KOPT-K1 (cell line): ENCODE measurements around the gene TRDN.
"Not testable (repeated sequence)": the region's sequence is repeated elsewhere in the genome, so short reads cannot be mapped to it uniquely, and the experiment has no call there.

Experiments used
- H3K27ac ChIP-seq: fragments of 200-600 bp; sonication (generic); 2 replicates; pipeline ENCODE4 v1.5.1; 2016; ENCODE audit warnings: antibody characterized with exemption, mild to moderate bottlenecking, low read depth, low read length; ENCODE audit not compliant: poor library complexity, severe bottlenecking
- H3K36me3 ChIP-seq: fragments of 200-600 bp; sonication (generic); 2 replicates; pipeline ENCODE4 v1.5.1; 2017; ENCODE audit warnings: antibody characterized with exemption, mild to moderate bottlenecking, low read length, moderate library complexity; ENCODE audit not compliant: insufficient read depth
- H3K9me3 ChIP-seq: fragments of 200-600 bp; sonication (generic); 2 replicates; pipeline ENCODE4 v1.5.1; 2017; ENCODE audit warnings: antibody characterized with exemption, low read length, mild to moderate bottlenecking; ENCODE audit not compliant: insufficient read depth, poor library complexity, severe bottlenecking

The TRDN gene

DNA sequence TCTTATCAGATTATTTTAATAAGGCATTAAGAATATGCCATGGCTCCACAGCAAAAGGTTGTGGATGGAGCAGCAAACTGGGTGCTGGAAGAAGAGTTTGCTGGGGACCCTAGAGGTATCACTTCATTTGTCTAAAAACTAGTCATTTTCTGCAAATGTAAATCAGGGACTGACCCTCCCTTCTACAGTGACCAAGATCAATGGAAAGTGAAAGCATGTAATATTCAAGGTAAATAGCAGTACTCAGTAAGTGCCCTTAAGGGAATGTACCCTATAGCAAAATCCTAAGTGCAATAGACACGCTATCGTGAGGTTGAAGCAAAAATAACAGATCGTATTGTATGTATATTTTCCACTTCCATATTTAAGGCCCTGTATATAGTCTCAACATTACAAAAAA lies 38.7 kb downstream of the TRDN start:
- Histone ChIP-seq H3K27ac (no peak overlapping the region), H3K9me3 (no peaks in the 10 kb centered on the region), H3K36me3 (no peaks in the 10 kb centered on the region)

DNA sequence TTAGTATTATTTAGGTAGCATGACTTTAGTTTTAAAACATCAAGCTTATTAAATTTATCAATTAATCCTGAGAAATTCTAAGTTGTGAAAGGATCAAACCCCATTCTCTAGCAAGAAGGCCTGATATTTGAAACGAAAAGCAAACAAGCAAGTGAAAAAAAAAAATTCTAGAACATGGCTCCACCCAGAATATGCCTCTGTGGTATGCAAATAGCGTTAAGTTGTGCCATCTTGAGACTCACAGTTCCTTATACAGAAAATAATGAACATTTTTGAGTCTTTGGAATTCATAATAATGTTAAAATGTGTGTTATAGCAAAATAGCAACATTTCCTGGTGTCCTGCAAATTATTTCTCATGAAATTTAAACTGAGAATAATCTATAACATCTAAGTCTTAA lies 42.0 kb downstream of the TRDN start:
- no peak overlapping the region for H3K27ac ChIP-seq
- H3K9me3 ChIP-seq: no peaks in the 10 kb centered on the region
- H3K36me3 ChIP-seq: no peaks in the 10 kb centered on the region

DNA sequence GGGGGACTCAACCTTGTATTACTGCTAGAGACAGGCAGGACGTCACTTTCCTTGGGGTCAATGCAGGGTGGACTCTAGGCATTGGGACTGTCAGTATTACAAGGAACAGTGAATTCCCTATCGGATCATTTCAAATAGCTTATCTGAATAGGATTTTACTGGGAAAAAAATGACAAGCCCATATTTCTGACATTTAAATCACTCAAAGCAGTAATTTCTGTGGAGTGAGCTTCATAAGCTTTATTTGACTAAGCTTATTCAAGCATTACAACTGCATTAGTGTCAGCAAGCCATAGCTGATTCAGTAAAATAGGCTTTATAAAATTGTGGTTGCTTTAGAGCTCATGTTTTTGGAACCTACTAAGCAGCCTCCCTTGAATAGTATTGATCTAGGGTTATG lies 44.3 kb downstream of the TRDN start:
- no peaks in the 10 kb centered on the region for H3K36me3 ChIP-seq
- no peaks in the 10 kb centered on the region for H3K9me3 ChIP-seq
- H3K27ac ChIP-seq: no peak overlapping the region

DNA sequence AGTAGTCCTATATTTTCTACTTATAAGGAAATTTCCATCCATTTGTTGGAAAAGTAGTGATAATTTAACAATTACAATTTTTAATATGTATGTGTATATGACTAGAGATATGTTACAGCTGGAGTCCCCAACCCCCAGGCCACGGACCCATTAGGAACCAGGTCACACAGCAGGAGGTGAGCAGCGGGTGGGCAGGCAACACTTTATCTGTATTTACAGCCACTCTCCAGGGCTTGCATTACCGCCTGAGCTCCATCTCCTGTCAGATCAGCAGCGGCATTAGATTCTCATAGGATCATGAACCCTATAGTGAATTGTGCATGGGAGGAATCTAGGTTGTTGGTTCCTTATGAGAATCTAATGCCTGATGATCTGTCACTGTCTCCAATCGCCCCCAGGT lies 46.8 kb downstream of the TRDN start:
- no peaks in the 10 kb centered on the region for H3K36me3 ChIP-seq
- H3K27ac ChIP-seq: no peak overlapping the region
- no peaks in the 10 kb centered on the region for H3K9me3 ChIP-seq

DNA sequence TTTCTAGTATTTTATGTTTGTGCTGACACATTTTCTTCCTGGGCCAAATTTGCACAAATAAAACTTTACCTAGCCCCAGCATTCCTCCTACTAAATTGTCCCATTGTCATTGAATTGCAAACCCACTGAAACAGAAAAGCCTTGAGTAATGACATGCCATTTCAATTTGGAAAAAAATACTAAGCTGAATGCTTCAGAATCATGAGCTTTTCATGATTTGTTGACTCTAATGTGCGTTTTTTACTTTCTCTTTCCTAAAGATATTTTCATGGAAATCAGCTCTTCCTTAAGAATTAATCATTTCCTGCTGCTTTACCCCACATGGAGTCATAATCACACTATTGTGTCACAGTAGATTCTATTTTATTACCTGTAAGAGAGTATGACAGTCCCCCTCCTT lies 47.4 kb downstream of the TRDN start:
- H3K27ac ChIP-seq: no peak overlapping the region
- H3K36me3 ChIP-seq: no peaks in the 10 kb centered on the region

DNA sequence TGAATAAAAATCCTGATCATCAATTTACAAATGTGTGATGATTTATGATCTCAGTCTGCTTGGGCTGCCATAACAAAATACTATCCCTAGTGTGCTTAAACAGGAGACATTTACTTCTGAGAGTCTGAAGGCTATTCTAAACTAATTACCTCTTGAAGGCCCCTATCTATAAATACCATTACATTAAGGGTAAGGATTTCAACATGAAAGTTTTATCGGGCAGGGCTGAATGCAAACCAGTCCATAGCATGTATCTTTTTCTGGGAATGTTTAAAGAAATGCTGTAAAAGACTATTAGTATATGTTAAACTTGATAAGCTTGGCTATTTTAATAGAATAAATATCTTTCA lies 48.2 kb downstream of the TRDN start:
- Histone ChIP-seq H3K36me3 (no peaks in the 10 kb centered on the region), H3K9me3 (no peaks in the 10 kb centered on the region), H3K27ac (no peak overlapping the region)

More for the DNA sequence above, 47.4 kb downstream of the TRDN start:
- no peaks in the 10 kb centered on the region for H3K9me3 ChIP-seq

DNA sequence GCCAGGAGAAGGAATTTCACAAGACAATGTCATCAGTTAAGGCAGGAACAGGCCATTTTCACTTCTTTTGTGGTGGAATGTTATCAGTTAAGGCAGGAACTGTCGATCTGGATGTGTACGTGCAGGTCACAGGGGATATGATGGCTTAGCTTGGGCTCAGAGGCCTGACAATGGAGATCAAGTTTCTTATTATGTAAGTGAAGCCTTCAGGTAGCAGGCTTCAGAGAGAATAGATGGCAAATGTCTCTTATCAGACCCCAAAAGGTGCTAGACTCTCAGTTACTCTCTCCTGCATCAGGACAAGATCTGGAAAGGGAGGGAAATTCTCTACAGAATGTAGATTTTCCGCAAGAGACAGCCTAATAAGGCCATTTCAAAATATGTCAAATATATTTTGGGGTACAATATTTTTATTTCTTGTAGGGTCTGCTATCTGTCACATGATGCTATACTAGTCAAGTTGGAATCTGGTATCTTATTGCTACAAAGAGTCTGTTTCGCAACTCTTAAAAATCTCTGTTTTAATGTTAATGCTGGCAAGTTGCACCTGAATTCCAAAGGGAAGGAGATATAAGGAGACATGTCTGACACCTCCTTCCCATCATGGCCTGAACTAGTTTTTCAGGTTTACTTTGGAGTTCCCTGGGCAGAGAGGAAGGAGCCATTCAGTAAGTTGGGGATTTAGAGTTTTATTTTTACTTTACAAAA lies 48.8 kb downstream of the TRDN start:
- Histone ChIP-seq H3K36me3 (no peaks in the 10 kb centered on the region), H3K27ac (no peak overlapping the region), H3K9me3 (no peaks in the 10 kb centered on the region)

DNA sequence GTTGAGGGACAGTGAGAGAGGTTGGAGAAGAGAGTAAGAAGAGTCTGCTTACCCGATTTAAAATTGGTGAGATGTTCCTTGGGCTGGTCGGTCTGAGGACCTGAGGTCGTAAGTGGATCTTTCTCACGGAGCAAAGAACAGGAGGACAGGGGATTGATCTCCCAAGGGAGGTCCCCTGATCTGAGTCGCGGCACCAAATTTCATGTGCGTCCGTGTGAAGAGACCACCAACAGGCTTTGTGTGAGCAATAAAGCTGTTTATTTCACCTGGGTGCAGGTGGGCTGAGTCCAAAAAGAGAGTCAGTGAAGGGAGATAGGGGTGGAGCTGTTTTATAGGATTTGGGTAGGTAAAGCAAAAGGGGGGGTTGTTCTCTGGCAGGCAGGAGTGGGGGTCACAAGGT lies 49.3 kb downstream of the TRDN start:
- not testable (repeated sequence) for H3K9me3 ChIP-seq, H3K36me3 ChIP-seq

DNA sequence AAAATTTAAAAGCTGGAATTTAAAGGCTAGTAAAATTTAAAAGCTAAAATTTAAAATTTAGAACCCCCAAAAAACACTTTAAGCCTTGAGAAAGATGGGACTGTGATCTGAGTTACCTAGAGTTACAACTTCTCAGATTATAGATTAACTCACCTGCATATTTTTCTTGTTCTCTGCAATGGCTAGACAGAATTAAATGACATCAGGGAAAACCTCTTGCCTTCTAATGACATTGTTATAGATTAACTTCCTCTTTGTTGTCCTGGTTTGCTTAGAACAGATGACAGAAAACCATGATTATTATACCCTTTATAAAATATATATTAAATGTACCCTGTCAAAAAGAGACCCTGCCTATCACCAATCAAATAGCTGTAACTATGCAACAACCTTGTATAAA lies 56.4 kb downstream of the TRDN start:
- Histone ChIP-seq H3K9me3 (no peaks in the 10 kb centered on the region), H3K36me3 (no peaks in the 10 kb centered on the region), H3K27ac (no peak overlapping the region)

More for the DNA sequence above, 49.3 kb downstream of the TRDN start:
- H3K27ac ChIP-seq: not testable (repeated sequence)

DNA sequence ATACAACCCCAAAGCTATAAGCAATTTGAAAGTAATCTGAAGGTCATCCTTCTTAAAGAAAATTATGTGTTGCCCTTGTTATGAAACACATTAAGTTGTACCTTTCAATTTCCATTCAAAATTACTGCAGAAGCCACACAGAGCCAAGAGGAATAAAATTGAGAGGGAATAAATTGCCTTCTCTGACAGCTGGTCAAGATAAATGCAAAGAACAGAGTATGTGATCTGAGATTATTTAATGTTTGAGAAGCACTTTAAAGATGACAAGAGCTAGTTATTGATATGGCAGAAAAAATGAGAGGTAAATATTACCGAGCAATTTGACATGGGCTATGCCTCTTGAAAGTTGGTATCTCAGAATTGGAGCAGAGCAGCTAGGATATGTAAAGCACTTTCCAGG lies 61.6 kb downstream of the TRDN start:
- H3K27ac ChIP-seq: no peak overlapping the region

DNA sequence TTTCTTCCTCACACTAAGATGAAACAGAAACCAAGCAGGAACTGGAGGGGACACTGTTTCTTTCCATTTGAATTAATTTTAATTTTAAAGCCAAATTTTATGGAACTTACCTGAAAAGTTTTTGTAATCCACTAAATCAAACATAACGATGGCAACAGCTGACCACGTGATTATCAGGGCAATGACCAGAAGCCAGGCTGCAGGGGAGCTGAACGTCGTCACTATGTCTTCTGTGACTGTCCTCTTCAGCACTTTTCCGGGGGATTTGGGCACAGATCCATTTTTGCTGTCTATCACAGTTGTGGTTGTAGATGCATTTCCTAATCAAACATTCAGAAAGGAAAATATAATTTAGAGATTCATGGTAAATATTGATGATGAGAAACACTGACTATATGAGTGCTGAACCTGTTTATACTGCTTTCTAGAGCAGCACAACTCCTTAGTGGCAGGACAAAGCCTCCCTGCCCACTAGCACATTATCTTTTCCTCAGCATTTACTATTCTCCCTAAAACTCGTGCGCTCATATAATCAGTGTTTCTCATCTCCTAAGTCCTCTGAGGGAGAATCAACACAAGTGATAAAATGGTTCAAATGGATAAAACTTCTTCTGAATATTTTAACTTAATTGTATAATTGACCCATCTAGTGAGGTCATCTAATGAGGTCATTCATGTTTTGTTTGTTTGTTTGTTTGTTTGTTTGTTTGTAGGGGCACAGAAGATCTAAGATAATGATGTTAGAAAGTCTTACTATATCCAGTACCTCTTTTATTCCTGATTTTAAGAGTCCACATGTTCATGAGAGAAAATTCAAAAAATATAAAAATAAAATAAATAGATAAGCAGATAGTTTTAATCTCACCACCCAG lies 65.7 kb downstream of the TRDN start:
- H3K9me3 ChIP-seq: no peaks in the 10 kb centered on the region
- H3K27ac ChIP-seq: no peak overlapping the region
- no peaks in the 10 kb centered on the region for H3K36me3 ChIP-seq

More for the DNA sequence above, 61.6 kb downstream of the TRDN start:
- Histone ChIP-seq H3K9me3 (no peaks in the 10 kb centered on the region), H3K36me3 (no peaks in the 10 kb centered on the region)

DNA sequence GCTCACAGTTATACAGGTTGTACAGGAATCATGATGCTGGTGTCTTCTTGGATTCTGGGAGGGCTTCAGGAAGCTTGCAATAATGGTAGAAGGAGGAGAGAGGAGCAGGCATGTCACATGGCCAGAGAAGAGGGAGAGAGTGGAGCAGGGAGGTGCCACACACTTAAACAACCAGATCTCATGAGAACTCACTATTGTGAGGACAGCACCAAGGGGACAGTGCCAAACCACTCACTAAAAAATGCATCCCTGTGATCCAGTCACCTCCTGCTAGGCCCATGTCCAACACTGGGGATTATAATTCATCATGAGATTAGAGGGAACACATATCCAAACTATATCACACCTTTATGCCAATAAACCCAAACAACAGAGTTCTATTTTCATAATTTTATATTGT lies 67.2 kb downstream of the TRDN start:
- Histone ChIP-seq H3K9me3 (no peaks in the 10 kb centered on the region), H3K36me3 (no peaks in the 10 kb centered on the region), H3K27ac (no peak overlapping the region)

DNA sequence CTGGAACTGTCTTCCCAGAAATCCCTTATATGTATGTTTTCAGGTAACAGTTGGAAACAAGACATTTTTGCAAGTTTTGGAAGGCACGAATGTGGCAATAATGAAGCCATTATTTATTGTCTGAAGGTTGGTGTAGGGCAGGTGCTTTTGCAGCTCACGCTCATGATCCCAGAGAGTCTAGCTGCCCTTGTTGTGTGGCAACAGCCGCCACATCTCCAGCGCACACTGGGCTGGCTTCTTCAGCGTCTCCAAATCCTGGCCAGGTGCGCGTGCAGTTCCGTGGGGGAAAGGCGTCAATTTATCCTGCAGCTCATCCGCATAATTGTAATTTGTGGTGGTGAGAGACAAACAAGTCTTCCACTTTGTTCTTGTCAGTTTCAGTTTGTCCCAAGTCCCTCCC lies 71.2 kb downstream of the TRDN start:
- no peaks in the 10 kb centered on the region for H3K9me3 ChIP-seq
- H3K36me3 ChIP-seq: no peaks in the 10 kb centered on the region
- no peak overlapping the region for H3K27ac ChIP-seq

DNA sequence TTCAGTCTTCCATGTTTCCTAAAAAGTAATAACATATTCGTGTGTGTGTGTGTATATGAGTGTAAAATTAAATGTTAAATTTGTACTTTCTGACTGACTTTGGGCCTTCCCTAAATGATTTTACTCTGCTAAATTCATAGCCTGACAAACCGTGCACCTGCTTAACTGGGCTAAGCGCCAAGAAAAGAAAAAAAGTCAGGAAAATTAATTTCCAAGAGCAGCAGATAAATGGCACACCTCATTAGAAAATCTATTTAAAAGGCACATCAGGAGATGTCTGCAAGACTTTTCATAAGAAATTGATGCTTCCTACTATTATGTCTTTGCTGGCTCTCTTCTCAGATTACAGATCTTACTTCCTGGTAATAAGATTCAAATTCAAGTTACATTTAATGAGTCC lies 72.4 kb downstream of the TRDN start:
- Histone ChIP-seq H3K27ac (no peak overlapping the region), H3K9me3 (no peaks in the 10 kb centered on the region), H3K36me3 (no peaks in the 10 kb centered on the region)

DNA sequence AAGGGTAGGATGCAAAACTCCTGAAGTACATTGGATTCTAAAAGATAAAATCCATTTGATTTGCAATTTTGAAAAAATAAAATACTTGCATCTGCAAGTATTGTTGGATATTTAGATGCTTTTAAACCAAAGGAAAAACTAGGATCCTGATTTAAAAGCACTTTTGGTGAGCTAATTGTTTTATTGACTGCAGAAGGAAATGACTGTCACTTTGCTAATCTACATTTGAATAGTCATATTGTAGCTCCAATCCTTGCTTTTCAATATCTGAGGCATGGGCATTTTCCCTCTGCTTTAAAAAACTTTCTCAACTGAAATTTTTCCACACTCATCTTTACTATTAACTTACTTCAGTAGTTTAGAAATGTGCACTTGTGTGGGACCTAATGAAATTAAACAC lies 74.1 kb downstream of the TRDN start:
- H3K9me3 ChIP-seq: no peaks in the 10 kb centered on the region
- no peak overlapping the region for H3K27ac ChIP-seq
- no peaks in the 10 kb centered on the region for H3K36me3 ChIP-seq

DNA sequence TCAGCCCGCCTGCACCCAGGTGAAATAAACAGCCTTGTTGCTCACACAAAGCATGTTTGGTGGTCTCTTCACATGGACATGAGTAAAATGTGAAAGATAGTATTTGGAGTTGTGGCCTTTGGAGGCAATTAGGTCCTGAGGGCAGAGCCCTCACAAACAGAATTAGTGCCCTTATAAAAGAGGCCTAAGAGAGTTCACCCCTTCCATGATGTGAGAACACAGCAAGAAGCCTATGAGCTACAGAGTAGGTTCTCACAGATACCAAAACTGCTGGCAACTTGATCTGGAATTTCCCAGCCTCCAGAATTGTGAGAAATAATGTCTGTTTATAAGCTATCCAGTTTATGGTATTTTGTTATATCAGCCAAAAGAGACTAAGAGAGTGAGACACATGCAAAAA lies 74.5 kb downstream of the TRDN start:
- H3K27ac ChIP-seq: no peak overlapping the region
- H3K36me3 ChIP-seq: no peaks in the 10 kb centered on the region
- no peaks in the 10 kb centered on the region for H3K9me3 ChIP-seq
